HFFc6 (cell line): ENCODE measurements around the gene GLIPR2. TPM values are rescaled to one million over a fixed set of nuclear protein-coding genes. Genes with fewer than 3 reads are reported as not detected.

ENCODE experiments used
- DNase-seq: peaks from one replicate; pipeline ENCODE4 v3.0.0-alpha.2; 2018
- H3K27ac Mint-ChIP-seq: 2 replicates; pipeline ENCODE4 v1.8.0; 2020; ENCODE audit warnings: mild to moderate bottlenecking, mixed read lengths
- H3K27me3 Mint-ChIP-seq: 2 replicates; pipeline ENCODE4 v1.8.0; 2021; ENCODE audit warnings: mild to moderate bottlenecking, moderate library complexity, mixed read lengths; ENCODE audit not compliant: insufficient read depth
- H3K36me3 Mint-ChIP-seq: 2 replicates; pipeline ENCODE4 v1.8.0; 2021; ENCODE audit warnings: low read depth, mixed read lengths
- H3K4me1 Mint-ChIP-seq: 2 replicates; pipeline ENCODE4 v1.8.0; 2020; ENCODE audit warnings: low read depth, mixed read lengths
- H3K4me3 Mint-ChIP-seq: 2 replicates; pipeline ENCODE4 v1.8.0; 2020; ENCODE audit warnings: mild to moderate bottlenecking, moderate library complexity, mixed read lengths
- H3K9me3 Mint-ChIP-seq: 2 replicates; pipeline ENCODE4 v1.8.0; 2020; ENCODE audit warnings: mild to moderate bottlenecking, mixed read lengths
- CTCF ChIP-seq: fragments of 200-600 bp; sonication (generic); IDR thresholded peaks from 2 replicates; pipeline ENCODE4 v1.5.0; 2021; ENCODE audit warnings: antibody characterized with exemption, mild to moderate bottlenecking
- total RNA-seq, 6 experiments: library from RNA; stranded (reverse); fragmentation: NEBNext Ultra II Directional; extraction: Animal tissue kit (Norgen Biotek cat#: 25700); gene quantifications; 2 replicates in 1 of 6; 3 replicates in 5 of 6; pipeline ENCODE4 v1.2.3, GENCODE V29; 2021

Gene GLIPR2
- total RNA-seq, 6 experiments from 2014 or later: 18.1 to 24.7 (median 23.4) TPM

GRCh38 chr9:36187414-36187813, 50.9 kb downstream of the GLIPR2 start:
- Mint-ChIP-seq H3K36me3 (peaks cover 7% of the 10 kb centered on the region), H3K27ac (peak overlapping the region; percentile 79), H3K27me3 (peaks cover 3% of the 10 kb centered on the region), H3K4me3 (no peak overlapping the region), H3K4me1 (peaks cover 44% of the 10 kb centered on the region), H3K9me3 (no peaks in the 10 kb centered on the region)
- peak; percentile 83 for DNase-seq
- TF ChIP-seq CTCF: no peak

DNA sequence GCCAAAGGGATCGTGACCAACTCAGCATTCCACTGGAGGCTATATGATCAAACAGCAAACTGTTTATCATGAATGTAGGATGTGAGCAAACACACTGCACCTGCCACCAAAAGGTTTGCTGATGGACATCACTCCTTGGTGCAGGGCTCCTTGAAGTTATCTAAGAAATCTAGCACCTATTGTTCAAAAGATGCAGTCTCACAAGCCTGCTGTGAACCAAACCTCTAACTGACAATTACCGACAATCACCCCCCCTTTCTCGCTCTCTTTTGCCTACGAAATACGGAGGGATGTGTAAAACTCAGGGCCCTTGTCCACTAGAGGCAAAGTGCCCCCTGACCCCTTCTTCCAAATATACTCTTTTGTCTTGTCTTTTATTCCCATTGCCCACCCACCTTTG, 51.7 kb downstream of the GLIPR2 start:
- TF ChIP-seq CTCF: no peak
- Mint-ChIP-seq H3K27me3 (peaks cover 3% of the 10 kb centered on the region), H3K4me1 (peaks cover 52% of the 10 kb centered on the region), H3K4me3 (no peak overlapping the region), H3K36me3 (peaks cover 7% of the 10 kb centered on the region), H3K9me3 (no peaks in the 10 kb centered on the region), H3K27ac (peak overlapping the region; percentile 79)
- DNase-seq: no peak

GRCh38 chr9:36189976-36190375, 53.4 kb downstream of the GLIPR2 start:
- Mint-ChIP-seq H3K4me1 (peaks cover 69% of the 10 kb centered on the region), H3K9me3 (no peaks in the 10 kb centered on the region), H3K27me3 (peaks cover 3% of the 10 kb centered on the region; the same call in 1 of the 2 replicates), H3K4me3 (peak overlapping the region; percentile 99), H3K36me3 (peaks cover 16% of the 10 kb centered on the region), H3K27ac (peak overlapping the region; percentile 91)
- no peak for DNase-seq
- no peak for TF ChIP-seq CTCF

GRCh38 chr9:36190388-36191289, 54.1 kb downstream of the GLIPR2 start, which contains the start of gene CLTA:
TSS of gene CLTA (plus strand) at chr9:36190921. CDS start at chr9:36191057, 136 bp downstream.
- TF ChIP-seq CTCF: peak; percentile 79
- peaks cover 21% of the 10 kb centered on the region for H3K36me3 Mint-ChIP-seq
- peak; percentile 98 for DNase-seq
- H3K4me1 Mint-ChIP-seq: peaks cover 74% of the 10 kb centered on the region
- H3K27ac Mint-ChIP-seq: peak within 1 kb of the TSS; percentile 91
- peak within 1 kb of the TSS; percentile 99 for H3K4me3 Mint-ChIP-seq
- H3K9me3 Mint-ChIP-seq: no peaks in the 10 kb centered on the region
- H3K27me3 Mint-ChIP-seq: peaks cover 3% of the 10 kb centered on the region; the same call in 1 of the 2 replicates

DNA sequence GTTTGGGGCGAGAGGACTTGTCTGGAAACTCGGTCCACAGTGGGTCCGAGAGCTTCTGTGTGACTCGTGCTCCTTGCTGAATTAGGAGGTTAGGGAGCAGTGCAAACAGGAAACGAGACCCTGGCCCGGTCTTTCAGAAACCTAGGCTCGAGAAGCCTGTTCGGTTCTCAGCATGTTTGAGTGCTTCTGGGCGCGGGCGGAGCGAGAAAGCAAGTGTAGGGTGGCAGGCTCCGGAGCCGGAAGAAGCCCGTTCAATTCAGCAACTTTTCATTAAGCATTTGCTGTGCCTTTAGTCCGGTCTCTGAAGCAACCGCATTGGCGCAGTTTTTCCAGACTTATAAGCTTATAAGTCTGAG, 54.7 kb downstream of the GLIPR2 start:
- no peak for TF ChIP-seq CTCF
- Mint-ChIP-seq H3K9me3 (no peaks in the 10 kb centered on the region), H3K27me3 (no peaks in the 10 kb centered on the region), H3K4me3 (peak overlapping the region; percentile 99), H3K27ac (peak overlapping the region; percentile 74), H3K36me3 (peaks cover 21% of the 10 kb centered on the region), H3K4me1 (peaks cover 74% of the 10 kb centered on the region)
- DNase-seq: no peak
